ENCODE data around the gene SPRYD3.

DNA sequence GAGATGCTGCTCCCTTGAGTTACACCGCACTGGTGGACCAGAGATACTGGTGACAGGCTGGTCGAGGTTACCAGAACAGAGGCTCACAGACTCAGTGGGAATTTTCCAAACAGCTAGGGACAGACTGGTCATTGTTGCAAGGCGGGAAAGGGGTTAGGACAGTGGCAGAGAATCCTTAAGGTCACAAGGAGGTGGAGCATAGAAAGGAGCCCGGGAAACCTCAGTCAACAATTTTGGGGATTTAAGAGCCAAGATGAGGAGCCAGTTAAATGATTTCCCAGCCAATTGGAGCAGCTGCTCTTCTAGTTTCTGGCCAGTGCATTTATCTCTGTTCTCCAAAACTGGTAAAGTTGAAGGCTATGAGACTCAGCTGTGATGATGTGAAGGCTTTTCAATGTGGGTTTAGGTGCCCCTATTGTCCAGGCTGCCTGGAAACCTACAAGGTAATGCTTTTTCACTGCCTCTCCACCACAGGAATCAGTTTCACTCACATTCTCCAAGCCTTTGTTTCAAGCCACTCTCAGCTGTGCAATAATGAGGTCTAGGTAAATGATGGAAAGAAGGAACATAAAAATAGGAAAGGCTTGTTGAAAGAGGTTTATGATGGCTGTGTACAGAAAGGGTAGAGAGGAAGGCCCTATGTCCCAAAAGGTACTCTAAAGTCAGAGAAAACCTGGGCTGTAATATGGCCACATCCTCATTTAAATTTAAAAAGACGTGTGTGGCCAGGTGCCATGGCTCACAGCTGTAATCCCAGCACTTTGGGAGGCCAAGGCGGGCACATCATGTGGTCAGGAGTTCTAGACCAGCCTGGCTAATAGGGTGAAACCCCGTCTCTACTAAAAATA lies 36.4 kb downstream of the SPRYD3 start:
- TF ChIP-seq SIN3A (IDR thresholded peaks at IDR 0.05; ENCODE audit: borderline replicate concordance, insufficient read depth, low read length) (no peak), POLR2AphosphoS5 (IDR thresholded peaks at IDR 0.05; ENCODE audit: low read depth, low read length) (peak; percentile 43)
